GM21367 (cell line): Measurements from ENCODE around the gene OR6B2.
"Not testable (repeated sequence)": the region's sequence is repeated elsewhere in the genome, so short reads cannot be mapped to it uniquely, and the experiment has no call there.

ENCODE experiments used
- ATAC-seq: cut with Tn5 transposase; IDR thresholded peaks from one replicate; pipeline ENCODE4 v1.9.1; 2021; ENCODE audit not compliant: unreplicated experiment

The OR6B2 gene

DNA sequence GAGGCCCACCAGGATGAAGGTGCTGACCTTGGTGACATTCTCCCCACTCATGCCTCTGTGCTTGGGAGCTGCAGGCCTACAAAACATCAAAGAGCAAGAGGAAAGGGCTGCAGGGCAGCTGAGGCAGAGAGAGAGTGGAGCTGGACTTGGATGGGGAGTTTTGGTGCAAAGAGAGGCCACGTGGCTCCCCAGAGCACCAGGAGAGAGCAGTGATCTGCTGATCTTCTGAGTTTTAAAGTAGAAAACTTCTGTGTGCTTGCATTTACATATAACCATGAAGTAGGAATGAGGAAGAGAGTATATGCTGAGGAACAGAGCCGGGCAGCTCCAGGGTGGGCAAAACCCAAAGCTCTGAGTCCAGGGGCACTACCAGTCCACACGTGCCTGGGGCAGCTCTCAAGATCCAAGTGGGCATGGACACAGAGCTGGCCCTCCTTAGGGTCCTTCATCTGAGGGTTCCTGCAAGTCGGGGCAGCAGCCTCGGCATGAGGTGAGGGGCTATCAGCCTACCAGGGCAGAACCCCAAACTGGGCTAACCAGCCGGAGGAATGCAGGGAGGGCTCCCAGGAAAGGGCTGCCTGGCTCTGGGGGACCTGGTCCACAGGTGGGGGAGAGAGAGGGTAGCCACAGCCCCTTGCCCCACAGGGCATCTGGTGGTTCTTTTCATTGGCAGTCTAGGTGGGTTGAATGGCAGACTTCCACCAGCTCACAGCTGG lies at the start of gene OR6B2:
TSS of gene OR6B2 (minus strand) at position 51 of the 716 bp plus-strand sequence. CDS start at position 51, 0 bp downstream.
- ATAC-seq = no peak

DNA sequence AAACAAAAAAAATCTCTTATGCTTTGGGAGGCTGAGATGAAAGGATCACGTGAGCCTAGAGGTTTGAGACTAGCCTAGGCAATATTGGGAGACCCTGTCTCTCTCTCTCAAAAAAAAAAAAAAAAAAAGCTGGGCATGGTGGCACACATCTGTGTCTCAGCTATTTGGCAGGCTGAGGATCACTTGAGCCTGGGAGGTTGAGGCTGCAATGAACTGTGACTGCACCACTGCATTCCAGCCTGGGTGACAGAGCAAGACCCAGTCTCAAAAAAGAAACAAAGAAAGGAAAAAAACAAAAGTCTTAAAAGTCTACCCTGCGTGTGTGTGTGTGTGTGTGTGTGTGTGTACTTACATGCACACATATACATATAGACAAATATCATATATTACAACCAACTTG lies 48.4 kb upstream of the OR6B2 start:
- ATAC-seq = no peak

DNA sequence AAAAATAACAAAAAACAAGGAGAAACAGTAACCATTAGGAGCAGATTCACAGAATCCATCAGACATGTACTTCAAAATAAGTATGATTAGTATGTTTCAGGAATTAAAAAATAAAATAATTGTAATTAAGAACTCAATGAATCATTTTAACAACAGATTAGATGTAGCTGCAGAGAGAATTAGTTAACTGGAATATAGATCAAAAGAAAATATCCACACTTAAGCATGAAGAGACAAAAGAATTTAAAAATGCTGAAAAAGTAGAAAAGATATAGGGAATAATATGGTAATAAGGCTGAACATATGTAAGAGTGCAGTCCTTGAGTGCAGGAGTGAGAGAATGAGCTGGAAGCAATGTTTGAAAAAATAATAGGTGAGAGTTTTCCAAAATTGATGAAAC lies 47.2 kb upstream of the OR6B2 start:
- no peak for ATAC-seq

DNA sequence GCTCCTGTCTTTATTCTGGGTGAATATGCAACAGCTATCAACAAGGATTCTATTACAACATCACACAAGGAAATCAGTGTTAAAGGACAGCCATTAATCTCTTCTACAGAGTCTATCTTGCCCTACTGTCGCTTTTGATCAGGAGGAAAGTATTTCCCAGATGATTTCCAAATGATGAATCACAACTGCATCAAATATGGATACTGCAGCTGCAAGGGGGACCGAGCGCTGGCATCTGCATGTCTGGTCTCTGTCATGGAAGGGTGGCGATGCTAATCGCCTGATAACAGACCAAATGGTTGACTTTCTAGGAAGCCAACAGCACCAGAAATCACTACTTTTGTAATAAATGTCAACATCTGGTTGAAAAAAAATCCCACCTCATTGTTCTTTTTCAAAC lies 44.3 kb upstream of the OR6B2 start:
- no peak for ATAC-seq

DNA sequence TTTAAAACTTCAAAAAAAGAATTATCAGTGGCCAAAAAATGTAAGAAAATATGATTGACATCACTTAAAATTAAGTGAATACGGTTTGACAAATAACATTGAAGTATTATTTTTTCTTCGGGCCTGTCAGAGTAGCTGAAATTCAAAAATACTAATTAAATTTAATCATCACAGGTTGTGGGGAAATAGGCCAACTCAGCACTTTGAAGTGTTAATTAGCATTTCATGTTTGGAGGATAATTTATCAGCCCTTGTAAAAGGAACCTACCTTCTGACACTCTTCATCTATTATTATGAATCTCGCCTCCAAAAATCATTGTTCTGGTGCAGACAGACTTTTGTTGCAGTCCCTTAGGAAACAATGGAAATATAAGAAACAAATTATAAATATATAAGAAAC lies 40.7 kb upstream of the OR6B2 start:
- ATAC-seq = no peak

DNA sequence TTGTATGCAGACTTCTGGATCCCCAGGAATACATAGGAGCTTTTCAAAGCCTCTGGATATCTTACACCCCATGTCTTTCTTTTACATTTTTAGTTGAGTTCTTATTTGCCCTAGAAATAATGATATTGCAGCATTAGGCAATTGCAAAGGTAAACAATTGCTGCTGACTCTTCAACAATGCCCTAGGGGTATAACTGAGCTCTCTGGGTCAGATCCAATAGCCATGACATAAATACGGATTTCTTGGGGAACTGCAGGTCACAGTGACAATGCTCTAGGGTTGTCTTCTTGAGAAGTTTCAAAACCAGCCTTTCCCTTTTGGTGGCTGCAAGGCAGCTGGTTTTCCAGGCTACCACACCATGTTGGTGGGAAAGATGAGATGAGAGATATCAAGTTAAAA lies 39.6 kb upstream of the OR6B2 start:
- ATAC-seq = no peak

DNA sequence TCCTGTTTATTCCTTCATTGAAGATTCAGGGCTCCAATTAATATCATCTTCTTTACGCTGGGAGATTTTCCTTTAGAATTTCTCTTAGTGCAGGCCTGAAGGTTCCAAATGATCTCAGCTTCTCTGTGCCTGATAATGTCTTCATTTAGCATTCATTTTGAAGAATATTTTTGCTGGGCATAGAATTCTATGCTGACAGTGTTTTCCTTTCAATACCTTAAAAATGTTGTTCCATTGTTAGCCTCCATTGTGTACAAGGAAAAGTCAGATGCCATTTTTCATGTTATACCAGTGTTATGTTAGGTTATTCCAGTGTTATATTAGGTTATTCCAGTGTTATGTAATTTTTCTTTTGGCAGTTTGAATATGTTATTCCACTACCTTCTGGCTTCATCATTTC lies 38.0 kb upstream of the OR6B2 start:
- ATAC-seq = no peak

DNA sequence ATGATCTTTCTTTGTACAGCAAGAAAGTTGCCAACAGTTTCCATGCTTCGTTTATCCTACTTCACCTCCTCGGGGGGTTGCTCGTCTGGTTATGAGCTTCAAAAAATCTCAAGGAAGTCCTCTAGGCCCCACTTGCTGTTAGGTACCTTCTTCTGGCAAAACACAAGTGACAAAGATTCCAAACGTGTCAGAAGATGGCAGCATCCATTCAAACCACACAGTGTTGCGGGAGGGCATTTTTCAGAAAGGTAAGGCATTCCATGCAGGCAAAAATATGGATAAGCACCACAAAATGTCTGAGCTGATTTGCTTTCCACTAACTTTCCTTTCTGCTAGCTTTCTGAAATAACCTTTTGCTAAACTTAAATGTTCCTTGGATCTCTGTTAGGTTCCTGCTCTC lies 36.3 kb upstream of the OR6B2 start:
- ATAC-seq = no peak

DNA sequence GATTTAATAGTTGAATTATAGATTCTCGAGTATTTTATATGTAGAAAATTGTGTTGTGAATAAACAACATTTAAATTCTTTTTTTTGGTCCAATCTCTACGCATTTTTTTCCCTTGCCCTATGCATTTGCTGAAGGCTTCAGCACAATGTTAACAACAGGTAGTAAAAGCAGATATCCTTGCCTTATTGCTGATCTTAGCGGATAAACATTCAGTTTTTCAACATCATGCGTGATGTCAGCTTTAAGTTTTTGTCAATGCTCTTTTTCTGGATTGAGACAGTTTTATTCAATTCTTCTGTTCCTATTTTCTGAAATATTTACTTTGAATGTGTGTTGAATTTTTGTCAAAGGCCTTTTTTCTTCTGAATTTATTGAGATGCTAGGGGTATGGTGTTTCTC lies 34.7 kb upstream of the OR6B2 start:
- no peak for ATAC-seq

DNA sequence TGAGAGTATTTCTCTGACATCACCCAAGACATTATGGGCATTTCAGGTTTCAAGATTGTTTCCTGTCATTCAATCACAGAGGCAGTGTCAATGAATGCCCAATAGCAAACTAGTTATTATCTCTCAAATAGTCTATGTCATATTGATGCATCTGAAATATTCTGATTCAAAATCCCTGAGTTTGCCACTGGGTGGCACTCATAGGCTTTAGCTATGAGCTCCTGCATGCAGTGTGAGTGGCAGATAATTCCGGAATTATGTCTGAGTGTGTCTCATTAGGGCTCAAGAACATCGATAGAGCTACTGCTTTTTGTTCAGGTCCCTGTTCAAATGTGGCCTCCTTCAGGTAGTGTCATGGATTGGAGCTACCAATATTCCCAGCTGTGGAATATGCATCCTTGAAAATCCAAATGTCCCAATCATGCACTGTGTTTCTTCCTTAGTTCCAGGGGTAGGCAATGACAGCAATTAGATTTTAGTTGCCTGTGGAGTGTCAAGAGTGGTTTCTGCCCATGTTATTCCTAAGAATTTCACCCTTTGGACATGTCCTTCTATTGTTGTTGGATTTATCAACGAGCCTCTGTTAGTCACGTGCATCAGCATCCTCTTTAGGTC lies 30.9 kb upstream of the OR6B2 start:
- ATAC-seq = no peak

DNA sequence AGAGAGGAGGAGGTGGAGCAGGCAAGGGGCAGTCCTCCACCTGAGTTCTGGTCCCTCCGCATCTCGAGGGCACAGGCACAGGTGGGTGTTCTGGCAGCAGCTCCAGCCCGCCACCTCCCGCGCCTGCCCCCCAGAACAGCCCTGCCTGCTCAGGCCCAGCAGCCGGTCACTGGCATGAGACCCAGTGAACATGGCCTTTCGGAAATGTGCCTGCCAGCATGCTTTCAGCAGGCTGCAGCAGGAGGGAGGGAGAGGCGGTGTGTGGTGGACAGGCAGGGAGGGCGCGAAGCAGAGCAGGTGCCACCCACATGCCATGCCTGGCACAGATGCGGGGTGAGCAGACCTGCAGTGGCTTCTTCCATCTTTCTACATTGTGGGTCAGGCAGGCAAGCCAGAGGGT lies 26.4 kb upstream of the OR6B2 start:
- ATAC-seq = no peak

DNA sequence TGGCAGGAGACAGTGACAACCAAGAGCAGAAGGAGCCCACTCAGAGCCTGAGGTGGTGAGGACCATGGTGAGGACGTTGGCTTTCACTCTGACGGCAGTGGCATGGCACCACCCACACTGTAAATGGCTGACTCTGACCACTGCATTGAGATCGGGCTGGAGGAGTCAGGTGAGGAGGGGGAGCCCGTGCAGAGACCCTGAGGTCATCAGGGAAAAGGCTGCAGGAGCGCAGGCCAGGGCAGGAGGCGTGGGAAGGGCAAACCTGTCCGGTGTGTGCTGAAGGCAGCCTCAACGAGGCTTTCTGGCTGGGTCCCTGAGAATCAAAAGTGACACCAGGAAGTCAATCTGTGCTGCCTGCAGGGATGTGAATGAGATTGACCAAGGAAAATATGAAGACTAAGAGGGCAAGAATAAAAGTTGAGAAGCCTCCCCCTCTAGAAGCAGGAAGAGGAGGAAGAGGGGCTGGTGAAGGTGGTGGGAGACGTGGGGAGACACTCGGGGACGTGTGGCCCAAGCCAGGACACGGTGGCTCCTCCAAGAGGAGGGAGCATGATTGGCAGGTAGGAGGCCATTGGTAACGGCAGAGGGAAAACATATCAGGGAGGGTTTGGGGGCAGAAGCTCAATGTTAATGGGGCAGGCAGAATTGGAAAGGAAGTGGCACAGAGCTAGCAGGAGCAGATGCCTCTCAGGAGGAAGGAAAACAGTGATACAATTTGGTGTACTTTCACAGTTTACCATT lies 25.1 kb upstream of the OR6B2 start:
- no peak for ATAC-seq

DNA sequence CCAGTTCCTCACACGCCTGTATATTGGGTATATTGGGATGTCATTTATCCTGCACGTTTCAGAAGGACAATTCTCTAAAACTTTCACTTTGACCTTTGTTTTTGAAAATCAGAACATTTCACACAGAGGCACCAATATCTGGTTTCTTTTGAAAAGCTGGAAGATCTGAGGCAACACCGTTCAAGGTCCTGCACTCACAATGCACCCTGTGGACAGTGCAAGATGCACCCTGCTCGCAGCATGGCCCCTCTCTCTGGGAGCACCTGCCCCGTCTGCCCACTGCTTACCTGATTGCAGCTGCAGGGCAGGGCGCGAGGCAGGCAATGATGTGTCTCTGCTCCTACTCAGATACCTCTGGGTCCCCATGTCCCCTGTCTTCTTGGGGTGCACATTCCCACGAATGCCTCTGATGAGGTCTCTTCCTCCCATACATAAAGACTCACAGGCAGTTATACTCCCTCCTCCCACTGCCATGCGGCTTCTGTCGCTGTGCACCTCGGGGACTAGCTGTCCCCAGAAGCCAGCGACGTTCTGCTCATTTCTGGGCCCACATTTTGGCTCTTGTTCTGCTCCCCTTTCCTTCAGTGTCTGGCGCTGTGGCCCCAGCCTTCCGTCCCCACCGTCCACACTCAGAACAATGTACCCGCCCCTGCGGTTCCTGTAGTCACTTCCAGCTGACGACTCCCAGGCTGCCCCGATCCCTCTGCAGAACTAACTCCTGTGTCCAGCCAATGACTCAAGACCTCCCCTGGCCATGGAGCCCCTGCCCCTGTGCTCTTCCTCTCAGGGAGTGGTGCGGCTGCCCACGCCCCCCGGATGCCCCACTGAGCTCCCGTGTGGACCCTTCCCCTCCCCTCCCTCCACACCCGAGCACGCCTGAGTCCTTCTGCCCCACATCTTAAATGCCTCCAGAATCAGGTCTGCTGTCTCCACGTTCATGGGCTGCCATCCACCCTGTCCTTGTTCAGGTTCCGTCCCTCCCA lies 23.2 kb upstream of the OR6B2 start, which contains the start of gene OR6B3:
TSS of gene OR6B3 (minus strand) at position 349 of the 983 bp plus-strand sequence.
- ATAC-seq = no peak

DNA sequence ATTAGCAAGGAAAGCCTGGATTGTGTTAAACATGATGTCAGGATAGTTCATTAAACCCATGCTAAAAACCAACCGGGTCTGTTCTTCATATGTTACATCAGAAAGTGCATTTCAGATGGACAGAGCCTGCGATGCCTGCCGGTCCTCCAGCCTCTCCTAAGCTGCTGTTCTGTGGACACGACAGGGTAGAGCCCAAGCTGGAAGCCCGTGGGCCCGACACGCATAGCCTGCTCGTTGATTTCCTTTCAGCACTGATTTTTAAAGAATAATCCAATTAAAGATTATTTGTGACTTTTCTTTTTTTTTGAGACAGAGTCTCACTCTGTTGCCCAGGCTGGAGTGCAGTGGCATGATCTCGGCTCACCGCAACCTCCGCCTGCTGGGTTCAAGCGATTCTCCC lies 22.3 kb upstream of the OR6B2 start:
- ATAC-seq = no peak

DNA sequence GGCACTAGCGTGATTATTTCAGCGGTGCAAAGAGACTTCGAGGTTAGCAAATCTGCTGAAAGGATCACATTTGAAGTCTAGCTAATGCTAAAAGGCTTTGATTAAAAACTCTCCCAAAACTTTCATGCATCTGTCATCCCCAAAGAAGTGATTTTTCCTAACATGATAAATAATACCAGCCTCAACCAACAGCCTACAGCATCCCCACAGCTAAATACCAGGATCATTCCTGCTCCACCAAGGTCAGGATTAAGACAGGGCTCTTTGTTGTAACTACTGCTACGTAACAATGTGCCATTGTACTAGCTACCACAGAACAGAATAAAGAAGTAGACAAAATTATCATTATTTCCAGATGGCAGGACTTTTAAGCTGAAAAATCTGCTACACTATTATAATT lies 21.5 kb upstream of the OR6B2 start:
- no peak for ATAC-seq

DNA sequence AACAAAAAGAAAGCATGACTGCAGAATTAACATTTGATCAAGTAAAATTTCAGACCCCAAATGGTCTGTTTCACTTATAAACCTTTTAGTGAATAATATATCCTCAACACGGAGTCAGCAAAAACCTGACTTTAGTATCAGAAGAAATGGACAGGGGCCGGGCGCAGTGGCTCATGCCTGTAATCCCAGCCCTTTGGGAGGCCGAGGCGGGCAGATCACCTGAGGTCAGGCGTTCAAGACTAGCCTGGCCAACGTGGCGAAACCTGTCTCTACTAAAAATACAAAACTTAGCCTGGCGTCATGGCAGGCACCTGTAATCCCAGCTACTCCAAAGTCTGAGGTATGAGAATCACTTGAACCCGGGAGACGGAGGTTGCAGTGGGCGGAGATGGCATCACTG lies 20.0 kb upstream of the OR6B2 start:
- no peak for ATAC-seq

DNA sequence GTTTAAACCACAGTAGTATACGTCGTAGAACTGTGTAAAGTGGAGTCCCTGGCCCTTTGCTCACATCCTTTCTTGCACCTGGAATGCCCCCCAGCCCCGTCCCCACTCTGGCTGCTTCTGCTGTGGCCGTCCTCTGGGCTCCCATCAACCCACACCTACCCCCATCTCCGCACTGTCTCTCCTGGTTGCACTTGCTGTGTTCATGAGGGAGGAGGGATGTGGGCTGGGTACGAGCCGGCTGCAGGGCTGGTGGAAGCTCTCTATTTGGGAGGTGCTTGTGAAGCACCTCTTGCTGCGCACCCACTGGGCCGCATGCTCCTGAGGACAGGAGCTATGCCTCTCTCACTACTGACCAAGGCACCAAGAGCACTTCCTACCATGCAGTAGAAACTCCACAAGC lies 18.0 kb upstream of the OR6B2 start:
- ATAC-seq = no peak

DNA sequence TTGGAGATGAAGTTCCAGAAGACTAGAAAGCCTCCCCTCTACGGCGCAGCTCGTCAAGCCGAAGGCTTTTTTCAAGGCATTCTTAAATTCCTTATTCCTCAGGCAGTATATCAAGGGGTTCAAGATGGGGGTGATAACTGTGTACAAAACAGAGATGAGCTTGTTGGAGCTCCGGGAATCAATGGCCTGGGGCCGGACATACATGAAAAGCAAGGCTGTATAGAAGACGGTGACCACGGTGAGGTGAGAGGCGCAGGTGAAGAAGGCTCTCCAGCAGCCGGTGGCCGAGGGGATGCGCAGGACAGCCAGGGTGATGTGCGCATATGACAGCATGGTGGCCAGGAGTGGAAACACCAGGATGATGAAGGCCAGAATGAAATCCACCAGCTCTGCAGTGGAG lies 14.9 kb upstream of the OR6B2 start:
- no peak for ATAC-seq

DNA sequence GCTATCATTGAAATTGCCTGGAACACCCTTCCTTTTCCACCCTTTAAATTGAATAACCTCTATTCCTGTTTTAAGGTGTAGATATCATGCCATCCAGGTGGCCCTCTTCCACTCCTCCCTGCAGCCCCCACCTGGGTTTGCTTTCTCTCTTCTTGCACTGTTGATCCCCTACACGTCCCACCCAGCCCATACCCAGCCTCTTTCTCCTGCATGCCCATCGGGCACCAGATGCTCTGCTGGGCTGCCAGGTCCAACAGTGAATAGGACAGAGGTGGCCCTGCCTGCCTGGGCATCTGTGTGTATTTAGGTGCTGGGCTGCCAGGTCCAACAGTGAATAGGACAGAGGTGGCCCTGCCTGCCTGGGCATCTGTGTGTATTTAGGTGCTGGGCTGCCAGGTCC lies 13.9 kb upstream of the OR6B2 start:
- ATAC-seq = not testable (repeated sequence)

DNA sequence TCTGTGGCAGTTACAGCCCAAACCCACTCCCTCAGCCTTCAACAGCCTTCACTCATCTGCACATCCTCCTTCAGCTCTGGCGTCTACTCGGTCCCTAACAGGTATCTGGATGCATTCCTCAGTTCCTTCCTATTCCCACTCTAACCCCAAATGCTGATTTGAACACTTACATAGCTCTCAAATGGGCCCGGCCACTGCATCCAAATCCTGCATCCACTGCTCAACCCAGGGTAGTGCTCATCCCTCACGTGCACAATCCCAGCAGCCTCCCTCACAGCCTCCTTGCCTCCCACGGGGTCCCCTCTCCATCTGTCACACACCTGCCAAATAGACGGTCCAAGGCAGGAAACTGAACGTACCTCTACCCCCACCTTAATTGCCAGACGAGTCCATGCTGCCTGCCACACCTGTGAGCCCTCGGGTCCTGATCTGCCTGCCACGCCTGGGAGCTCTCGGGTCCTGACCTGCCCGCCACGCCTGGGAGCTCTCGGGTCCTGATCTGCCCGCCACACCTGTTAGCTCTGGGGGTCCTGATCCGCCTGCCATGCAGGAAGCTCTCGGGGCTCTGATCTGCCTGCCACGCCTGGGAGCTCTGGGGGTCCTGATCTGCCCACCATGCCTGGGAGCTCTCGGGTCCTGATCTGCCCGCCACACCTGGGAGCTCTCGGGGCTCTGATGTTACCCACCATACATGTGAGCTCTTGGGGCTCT lies 13.2 kb upstream of the OR6B2 start:
- no peak for ATAC-seq
